Vagina (tissue), 2 donors: ENCODE measurements around the gene LRRC10. TPM values are rescaled to one million over a fixed set of nuclear protein-coding genes. Genes with fewer than 3 reads are reported as not detected.

ENCODE experiments used
- DNase-seq, 2 donors: peaks; one replicate each; pipeline ENCODE4 v3.0.0-alpha.2; 2017; ENCODE audit errors: extremely low spot score in 2 of 2
- H3K27ac ChIP-seq: fragments of 200-600 bp; sonication (generic); one replicate; pipeline ENCODE4 v1.5.1; 2019
- H3K27me3 ChIP-seq: fragments of 200-600 bp; sonication (generic); one replicate; pipeline ENCODE4 v1.5.1; 2019
- H3K36me3 ChIP-seq, 2 donors: fragments of 200-600 bp; sonication (generic); one replicate each; pipeline ENCODE4 v1.5.1; 2017 to 2019
- H3K4me1 ChIP-seq: fragments of 200-600 bp; sonication (generic); one replicate; pipeline ENCODE4 v1.5.1; 2019
- H3K4me3 ChIP-seq, 2 donors: fragments of 200-600 bp; sonication (generic); 1 replicate in 1 of 2; 2 replicates in 1 of 2; pipeline ENCODE4 v1.5.1; 2016 to 2019
- H3K9me3 ChIP-seq: fragments of 200-600 bp; sonication (generic); one replicate; pipeline ENCODE4 v1.5.1; 2019
- CTCF ChIP-seq, 3 experiments: fragments of 450-650 bp in 2 of 3; fragments of 200-600 bp in 1 of 3; sonication (generic) in 1 of 3; IDR thresholded peaks; one replicate each; pipeline ENCODE4 v1.5.1; 2017 to 2019; ENCODE audit warnings: antibody characterized with exemption in 3 of 3, mild to moderate bottlenecking in 2 of 3, moderate library complexity in 2 of 3
- POLR2A ChIP-seq, 2 donors: fragments of 450-650 bp; IDR thresholded peaks; one replicate each; pipeline ENCODE4 v1.6.1; 2017; ENCODE audit warnings: antibody characterized with exemption in 2 of 2, mild to moderate bottlenecking in 2 of 2, moderate library complexity in 2 of 2
- POLR2AphosphoS5 ChIP-seq, 2 donors: sonication (generic); formaldehyde crosslinking; IDR thresholded peaks; one replicate each; pipeline ENCODE4 v1.9.0; 2017; ENCODE audit warnings: antibody characterized with exemption in 2 of 2, mild to moderate bottlenecking in 2 of 2, low read depth in 1 of 2; ENCODE audit not compliant: insufficient read depth in 1 of 2
- intact Hi-C: fragments of 100-400 bp; cut with DNase I; formaldehyde crosslinking; loops from one replicate; pipeline ENCODE4 v1.15.1; 2023
- total RNA-seq: library from RNA; depleted of rRNA; stranded (reverse); fragments of >200 nt; gene quantifications from one replicate; pipeline ENCODE4 v1.2.3, GENCODE V29; 2016

The LRRC10 gene
- total RNA-seq, 1 donor from 2014 or later: not detected

DNA sequence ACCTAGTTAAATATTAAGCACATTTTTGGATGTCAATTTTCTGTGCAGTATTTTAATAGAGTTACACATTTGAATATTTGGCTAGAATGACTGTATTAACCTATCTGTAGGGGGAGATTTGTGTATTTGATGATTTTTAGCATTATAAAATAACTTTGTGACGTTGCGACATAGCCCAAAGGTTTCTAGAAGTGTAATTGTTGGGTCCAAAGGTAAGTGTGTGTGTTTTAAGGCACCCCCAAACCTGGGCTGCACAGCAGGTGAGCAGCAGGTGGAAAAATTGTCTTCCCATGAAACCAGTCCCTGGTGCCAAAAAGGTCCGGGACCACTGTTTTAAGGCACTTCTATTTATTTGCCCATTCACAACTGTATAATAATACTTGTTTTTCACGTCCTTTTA is 22.2 kb downstream of the LRRC10 start:
- H3K4me3 ChIP-seq: no peak overlapping the region
- intact Hi-C loops: no loop called here
- peaks cover 0 to 64% of the 10 kb centered on the region in 2 donors for H3K36me3 ChIP-seq
- H3K9me3 ChIP-seq: no peaks in the 10 kb centered on the region
- no peak for TF ChIP-seq POLR2AphosphoS5 (IDR thresholded peaks at IDR 0.05; ENCODE audit: insufficient read depth in 1 of 2, low read depth in 1 of 2)
- no peak for TF ChIP-seq POLR2A (IDR thresholded peaks at IDR 0.05)
- no peak for TF ChIP-seq CTCF (IDR thresholded peaks at IDR 0.05)
- no peaks in the 10 kb centered on the region for H3K27me3 ChIP-seq
- peaks cover 11% of the 10 kb centered on the region for H3K4me1 ChIP-seq
- no peak overlapping the region for H3K27ac ChIP-seq
- DNase-seq: no peak

- H3K27ac ChIP-seq: peak within 1 kb of the TSS; percentile 83
- H3K4me3 ChIP-seq: peak within 1 kb of the TSS; percentile 72 to 83
- peak in 2 of 3 experiments; percentile 4 to 22 for TF ChIP-seq CTCF (IDR thresholded peaks at IDR 0.05)
- TF ChIP-seq POLR2AphosphoS5 (IDR thresholded peaks at IDR 0.05; ENCODE audit: insufficient read depth in 1 of 2, low read depth in 1 of 2): peak; percentile 95 to 97
- TF ChIP-seq POLR2A (IDR thresholded peaks at IDR 0.05): peak in 1 of 2 donors; percentile 36
- H3K9me3 ChIP-seq: no peaks in the 10 kb centered on the region
- peak in 1 of 2 donors; percentile 97 for DNase-seq
- H3K36me3 ChIP-seq: peaks cover 0 to 35% of the 10 kb centered on the region in 2 donors
- H3K27me3 ChIP-seq: no peaks in the 10 kb centered on the region
- H3K4me1 ChIP-seq: peaks cover 11% of the 10 kb centered on the region
- intact Hi-C loops: no loop called here
Observed at GRCh38 chr12:69585189-69586062, 25.3 kb downstream of the LRRC10 start, which contains the start of gene CCT2. CCT2 (plus strand) TSS chr12:69585459; CDS start chr12:69585522, 63 bp downstream.

DNA sequence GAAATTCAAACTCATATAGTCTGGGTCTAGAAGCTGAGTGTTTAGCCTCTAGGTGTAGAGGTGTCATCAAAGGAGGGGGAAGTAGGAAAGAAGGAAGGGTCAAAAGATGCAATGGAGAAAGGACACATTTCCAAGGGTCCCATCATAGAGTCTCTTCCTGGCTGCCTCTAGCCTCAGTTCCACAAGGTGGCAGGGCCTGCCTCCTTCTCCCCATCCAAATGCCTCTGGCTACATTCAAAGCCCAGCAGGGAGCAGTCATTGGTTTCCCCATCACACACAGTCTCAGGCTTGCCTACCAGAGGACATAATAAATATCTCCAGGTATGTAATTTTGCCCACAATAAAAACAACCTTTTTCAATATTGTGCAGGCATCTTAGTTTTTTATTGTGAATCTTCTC is 27.5 kb downstream of the LRRC10 start:
- Histone ChIP-seq H3K27ac (no peak overlapping the region), H3K4me3 (no peak overlapping the region), H3K9me3 (no peaks in the 10 kb centered on the region), H3K27me3 (no peaks in the 10 kb centered on the region), H3K36me3 (peaks cover 0 to 14% of the 10 kb centered on the region in 2 donors), H3K4me1 (peaks cover 11% of the 10 kb centered on the region)
- intact Hi-C loops: no loop called here
- TF ChIP-seq POLR2AphosphoS5 (IDR thresholded peaks at IDR 0.05; ENCODE audit: insufficient read depth in 1 of 2, low read depth in 1 of 2) (no peak), POLR2A (IDR thresholded peaks at IDR 0.05) (no peak), CTCF (IDR thresholded peaks at IDR 0.05) (no peak)
- no peak for DNase-seq

- no peaks in the 10 kb centered on the region for H3K4me1 ChIP-seq
- peaks cover 0 to 2% of the 10 kb centered on the region in 2 donors for H3K36me3 ChIP-seq
- no peak overlapping the region for H3K4me3 ChIP-seq
- no peak overlapping the region for H3K27ac ChIP-seq
- H3K9me3 ChIP-seq: no peaks in the 10 kb centered on the region
- TF ChIP-seq CTCF (IDR thresholded peaks at IDR 0.05) (no peak), POLR2AphosphoS5 (IDR thresholded peaks at IDR 0.05; ENCODE audit: insufficient read depth in 1 of 2, low read depth in 1 of 2) (no peak), POLR2A (IDR thresholded peaks at IDR 0.05) (no peak)
- intact Hi-C loops: no loop called here
- H3K27me3 ChIP-seq: no peaks in the 10 kb centered on the region
- DNase-seq: no peak
Observed at GRCh38 chr12:69580074-69580473, 30.6 kb downstream of the LRRC10 start.

DNA sequence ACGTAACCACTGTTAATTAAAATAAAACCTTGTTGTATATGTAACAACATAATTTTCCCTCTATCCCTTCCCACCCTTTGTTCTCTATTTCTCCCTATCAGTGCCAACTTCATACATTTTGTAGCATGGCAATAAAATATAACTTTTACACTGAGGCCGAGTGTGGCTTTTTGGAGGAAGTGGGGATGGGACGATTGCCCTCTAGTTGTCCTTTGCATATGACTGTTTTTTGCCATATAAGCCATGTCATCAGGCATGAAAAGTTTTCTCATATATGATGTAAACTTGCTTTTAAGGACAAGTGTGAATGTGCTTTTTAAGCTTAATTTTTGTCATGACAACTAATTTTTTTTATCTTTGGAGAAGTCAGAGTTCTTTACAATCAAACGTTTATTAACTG is 31.7 kb downstream of the LRRC10 start:
- Histone ChIP-seq H3K4me3 (no peak overlapping the region), H3K27me3 (no peaks in the 10 kb centered on the region), H3K27ac (no peak overlapping the region), H3K9me3 (no peaks in the 10 kb centered on the region), H3K36me3 (peaks cover 0 to 12% of the 10 kb centered on the region in 2 donors), H3K4me1 (no peaks in the 10 kb centered on the region)
- TF ChIP-seq CTCF (IDR thresholded peaks at IDR 0.05): no peak
- no peak for TF ChIP-seq POLR2AphosphoS5 (IDR thresholded peaks at IDR 0.05; ENCODE audit: insufficient read depth in 1 of 2, low read depth in 1 of 2)
- TF ChIP-seq POLR2A (IDR thresholded peaks at IDR 0.05): no peak
- intact Hi-C loops: loop anchor here (10.0 kb wide), 1 partner anchor 164 kb away; no protein-coding TSS in a partner anchor
- no peak for DNase-seq
